IMR-90 (cell line): ENCODE measurements around the gene SMARCA5. TPM values are rescaled to one million over a fixed set of nuclear protein-coding genes. Genes with fewer than 3 reads are reported as not detected.
A peak's percentile ranks its signal among the peaks of the same experiment; 100 is the strongest.

ENCODE experiments used
- ATAC-seq: fragments of 200-7000 bp; cut with Tn5 transposase; 2 replicates; pipeline ENCODE4 v1.9.1; 2020; ENCODE audit warnings: low read depth, mild to moderate bottlenecking, moderate library complexity
- BruUV-seq: library from RNA; stranded (reverse); fragments of 400-500 nt; replicated peaks from 2 replicates; lab custom pipeline; 2021; lab: Mats Ljungman, UMichigan
- CTCF ChIA-PET: fragments of 300-600 bp; formaldehyde crosslinking; extraction: SDS; loops from one replicate; lab custom pipeline; 2021; ENCODE audit warnings: antibody characterized with exemption; lab: Yijun Ruan, JAX
- POLR2A ChIA-PET: fragments of 300-600 bp; sonication (Branson Sonifier 250); formaldehyde crosslinking; loops from one replicate; lab custom pipeline; 2022; ENCODE audit warnings: antibody characterized with exemption; ENCODE audit not compliant: unreplicated experiment; lab: Charles Lee
- DNase-seq: peaks from one replicate; pipeline ENCODE4 v3.0.0; 2013
- H2AFZ ChIP-seq: replicated peaks from 2 replicates; pipeline ENCODE3; 2013; ENCODE audit warnings: low read length, mild to moderate bottlenecking; ENCODE audit not compliant: poor library complexity
- H2AK5ac ChIP-seq: 2 replicates; pipeline ENCODE4 v1.6.1; 2013; ENCODE audit warnings: low read depth, low read length, inconsistent platforms
- H2AK9ac ChIP-seq: replicated peaks from 2 replicates; pipeline ENCODE3; 2013; ENCODE audit warnings: mild to moderate bottlenecking, low read depth, low read length, moderate library complexity; ENCODE audit not compliant: poor library complexity
- H2BK120ac ChIP-seq: 2 replicates; pipeline ENCODE4 v1.6.1; 2013; ENCODE audit warnings: low read depth, low read length, inconsistent platforms
- H2BK15ac ChIP-seq: 3 replicates; pipeline ENCODE4 v1.6.1; 2013; ENCODE audit warnings: low read depth, low read length, inconsistent platforms
- H2BK20ac ChIP-seq: 2 replicates; pipeline ENCODE4 v1.6.1; 2013; ENCODE audit warnings: low read depth, mild to moderate bottlenecking, inconsistent platforms, low read length, moderate library complexity
- H2BK5ac ChIP-seq: 2 replicates; pipeline ENCODE4 v1.6.1; 2013; ENCODE audit warnings: mild to moderate bottlenecking, low read depth, low read length, inconsistent platforms; ENCODE audit not compliant: poor library complexity, severe bottlenecking
- H3K14ac ChIP-seq: replicated peaks from 2 replicates; pipeline ENCODE4 v1.6.1; 2013; ENCODE audit warnings: low read depth, low read length, inconsistent platforms
- H3K18ac ChIP-seq: 2 replicates; pipeline ENCODE4 v1.6.1; 2013; ENCODE audit warnings: low read depth, low read length, control low read depth
- H3K23ac ChIP-seq: 2 replicates; pipeline ENCODE4 v1.6.1; 2013; ENCODE audit warnings: low read depth, low read length, inconsistent platforms
- H3K27ac ChIP-seq: 2 replicates; pipeline ENCODE4 v1.5.1; 2013; ENCODE audit warnings: mild to moderate bottlenecking, control low read depth, low read length; ENCODE audit not compliant: insufficient read depth
- H3K27me3 ChIP-seq: 2 replicates; pipeline ENCODE4 v1.6.1; 2013; ENCODE audit warnings: low read length; ENCODE audit not compliant: control insufficient read depth, insufficient read depth
- H3K36me3 ChIP-seq: 2 replicates; pipeline ENCODE4 v1.6.1; 2013; ENCODE audit warnings: low read length, mixed read lengths; ENCODE audit not compliant: control insufficient read depth, insufficient read depth
- H3K4ac ChIP-seq: 2 replicates; pipeline ENCODE4 v1.6.1; 2013; ENCODE audit warnings: low read depth, low read length, inconsistent platforms
- H3K4me1 ChIP-seq: 2 replicates; pipeline ENCODE4 v1.6.1; 2013; ENCODE audit warnings: low read length, mixed read lengths; ENCODE audit not compliant: control insufficient read depth, insufficient read depth
- H3K4me2 ChIP-seq: 2 replicates; pipeline ENCODE4 v1.6.1; 2013; ENCODE audit warnings: low read depth, mild to moderate bottlenecking, control low read depth, low read length, moderate library complexity
- H3K4me3 ChIP-seq: 2 replicates; pipeline ENCODE4 v1.5.1; 2013; ENCODE audit warnings: low read depth, mild to moderate bottlenecking, control low read depth, low read length, moderate library complexity; ENCODE audit not compliant: insufficient read depth
- H3K56ac ChIP-seq: 2 replicates; pipeline ENCODE4 v1.6.1; 2013; ENCODE audit warnings: low read length, inconsistent platforms; ENCODE audit not compliant: insufficient read depth; ENCODE audit errors: extremely low read depth
- H3K79me1 ChIP-seq, 2 experiments: 2 replicates each; pipeline ENCODE4 v1.6.1; 2013; ENCODE audit warnings: low read length in 2 of 2, inconsistent platforms in 1 of 2, low read depth in 1 of 2
- H3K9ac ChIP-seq: 2 replicates; pipeline ENCODE4 v1.6.1; 2013; ENCODE audit warnings: low read depth, low read length, control low read depth
- H3K9me1 ChIP-seq: 2 replicates; pipeline ENCODE4 v1.6.1; 2013; ENCODE audit warnings: low read length, inconsistent platforms; ENCODE audit not compliant: insufficient read depth
- H3K9me3 ChIP-seq: 2 replicates; pipeline ENCODE4 v1.6.1; 2013; ENCODE audit warnings: low read length; ENCODE audit not compliant: control insufficient read depth, insufficient read depth
- H4K20me1 ChIP-seq: 2 replicates; pipeline ENCODE4 v1.6.1; 2013; ENCODE audit warnings: low read length, inconsistent platforms; ENCODE audit not compliant: insufficient read depth
- H4K5ac ChIP-seq: 2 replicates; pipeline ENCODE4 v1.6.1; 2013; ENCODE audit warnings: mild to moderate bottlenecking, low read depth, low read length, control low read depth
- H4K8ac ChIP-seq, 2 experiments: 2 replicates each; pipeline ENCODE4 v1.6.1; 2013; ENCODE audit warnings: low read depth in 2 of 2, low read length in 2 of 2, control low read depth in 1 of 2, inconsistent platforms in 1 of 2
- H4K91ac ChIP-seq: 2 replicates; pipeline ENCODE4 v1.6.1; 2013; ENCODE audit warnings: low read depth, low read length, inconsistent platforms; ENCODE audit not compliant: insufficient read depth
- CTCF ChIP-seq: conservative IDR thresholded peaks from 2 replicates; pipeline ENCODE4 v1.5.1; 2012; ENCODE audit warnings: mild to moderate bottlenecking, low read depth, low read length, improper control_type of control experiment
- MAFK ChIP-seq: IDR thresholded peaks from 2 replicates; pipeline ENCODE4 v1.6.1; 2012; ENCODE audit warnings: low read depth, low read length, improper control_type of control experiment
- RAD21 ChIP-seq: IDR thresholded peaks from 2 replicates; pipeline ENCODE4 v1.6.1; 2012; ENCODE audit warnings: low read length, improper control_type of control experiment
- SMC3 ChIP-seq: fragments of 150-350 bp; IDR thresholded peaks from 2 replicates; pipeline ENCODE4 v1.6.1; 2016; ENCODE audit warnings: low read depth, mild to moderate bottlenecking, antibody characterized with exemption, low read length, moderate library complexity
- WGBS, 2 experiments: methylation state at CpG; one replicate each; pipeline versions ENCODE4 v1.1.5 to v1.1.7; 2013; ENCODE audit warnings: missing lambda C conversion rate in 2 of 2; ENCODE audit not compliant: insufficient read length in 1 of 2; ENCODE audit errors: extremely low coverage in 2 of 2; 5-methylcytosine and 5-hydroxymethylcytosine counted together
- dilution Hi-C: fragments of 300-500 bp; cut with HindIII; formaldehyde crosslinking; loops from one replicate; pipeline ENCODE4 v1.14.3; 2018; ENCODE audit warnings: low sequenced_read_pairs; ENCODE audit not compliant: unreplicated experiment
- in situ Hi-C: fragments of 300-500 bp; cut with MboI; formaldehyde crosslinking; loops from 3 replicates; pipeline ENCODE4 v1.14.3; 2019; ENCODE audit warnings: low sequenced_read_pairs, inconsistent platforms, mixed read lengths
- intact Hi-C: fragments of 100-400 bp; cut with micrococcal nuclease; formaldehyde crosslinking; loops from 2 replicates; pipeline ENCODE4 v1.10.0; 2022
- polyA plus RNA-seq, 3 experiments: library from polyadenylated mRNA; depleted of rRNA; stranded (reverse); fragments of >200 nt; gene quantifications; 2 replicates each; pipeline ENCODE4 v1.2.3, GENCODE V29; 2012; ENCODE audit warnings: low replicate concordance in 1 of 3
- total RNA-seq: library from RNA; depleted of rRNA; stranded (reverse); fragments of >200 nt; gene quantifications from 2 replicates; pipeline ENCODE4 v1.2.3, GENCODE V29; 2012

Gene SMARCA5
- total and polyA plus RNA-seq, 2 of the 4 experiments (the other 2 are of a cell fraction) = 11.5 to 14.7 TPM

GRCh38 chr4:143482840-143483239 is 30.7 kb upstream of the SMARCA5 start:
- Histone ChIP-seq H2BK120ac (no peak overlapping the region), H3K4ac (no peak overlapping the region), H3K36me3 (no peaks in the 10 kb centered on the region), H3K9ac (no peak overlapping the region), H2BK20ac (no peak overlapping the region), H3K9me3 (no peaks in the 10 kb centered on the region), H2AK5ac (no peak overlapping the region), H4K5ac (no peak overlapping the region), H3K4me1 (no peaks in the 10 kb centered on the region), H2BK5ac (no peak overlapping the region), H3K27ac (no peak overlapping the region), H3K4me2 (no peak overlapping the region), H3K23ac (no peak overlapping the region), H3K27me3 (no peaks in the 10 kb centered on the region), H3K56ac (no peak overlapping the region), H3K14ac (no peak overlapping the region), H2BK15ac (no peak overlapping the region), H3K4me3 (no peak overlapping the region), H3K18ac (no peak overlapping the region), H4K20me1 (no peaks in the 10 kb centered on the region), H2AFZ (no peak overlapping the region), H4K8ac (no peak overlapping the region), H3K79me1 (no peaks in the 10 kb centered on the region), H2AK9ac (no peak overlapping the region), H4K91ac (no peak overlapping the region), H3K9me1 (no peaks in the 10 kb centered on the region)
- ChIA-PET POLR2A (no interaction called here), CTCF (interaction anchor here (0.9 kb wide), 1 partner anchor 255 kb away, joined by 3 read pairs; no protein-coding TSS in a partner anchor)
- WGBS, 2 experiments = no CpG with 5 or more reads among the region's 1 CpG
- dilution Hi-C loops (no loop called here), in situ Hi-C loops (no loop called here), intact Hi-C loops (loop anchor here (1.0 to 10.0 kb wide), 7 partner anchors 86 to 638 kb away; partner anchors contain the start of gene INPP4B)
- peak; percentile 56 for ATAC-seq
- TF ChIP-seq MAFK (no peak), SMC3 (peak; percentile 84), RAD21 (peak; percentile 92), CTCF (peak; percentile 84)
- BruUV-seq = no TSS peak
- DNase-seq = peak; percentile 71
